Right cardiac atrium (tissue), 5 donors: ENCODE data around the gene ABCF2. TPM values are rescaled to one million over a fixed set of nuclear protein-coding genes. Genes with fewer than 3 reads are reported as not detected.

Experiments
- ATAC-seq, 2 donors: fragments of 200-7000 bp; cut with Tn5 transposase; one replicate each; pipeline versions ENCODE4 v1.8.0 to v1.9.1; 2020; ENCODE audit warnings: moderate library complexity in 2 of 2, mild to moderate bottlenecking in 1 of 2
- DNase-seq, 3 donors: peaks; one replicate each; pipeline ENCODE4 v3.0.0-alpha.2; 2020
- H3K27ac ChIP-seq: one replicate; pipeline ENCODE4 v1.5.1; 2013; ENCODE audit warnings: mild to moderate bottlenecking, low read length, control low read depth, moderate library complexity
- H3K27me3 ChIP-seq: one replicate; pipeline ENCODE4 v1.6.1; 2013; ENCODE audit not compliant: control insufficient read depth, insufficient read depth
- H3K4me1 ChIP-seq: one replicate; pipeline ENCODE4 v1.6.1; 2013; ENCODE audit warnings: low read length; ENCODE audit not compliant: control insufficient read depth, insufficient read depth
- H3K4me3 ChIP-seq: one replicate; pipeline ENCODE4 v1.5.1; 2013; ENCODE audit warnings: low read length, control low read depth
- H3K9me3 ChIP-seq: one replicate; pipeline ENCODE4 v1.6.1; 2013; ENCODE audit warnings: low read length; ENCODE audit not compliant: control insufficient read depth
- WGBS: extraction: QIAGEN DNeasy Blood & Tissue Kit; methylation state at CpG from one replicate; pipeline ENCODE4 v1.1.7; 2013; 5-methylcytosine and 5-hydroxymethylcytosine counted together
- intact Hi-C, 4 donors: fragments of 100-400 bp; cut with DNase I; formaldehyde crosslinking; loops; one replicate each; pipeline versions ENCODE4 v1.11.0 to v1.14.0; 2022 to 2023
- long read RNA-seq, 4 donors: library from polyadenylated mRNA; unstranded; transcript quantifications; one replicate each; pipeline ENCODE4 v2.0.0, GENCODE V29; 2020 to 2021
- polyA plus RNA-seq: library from polyadenylated mRNA; stranded (reverse); fragments of 200-250 nt; gene quantifications from one replicate; pipeline ENCODE4 v1.2.3, GENCODE V29; 2013
- total RNA-seq, 4 donors: library from RNA; stranded (reverse); fragmentation: NEBNext Ultra II Directional; extraction: Animal tissue kit (Norgen Biotek cat#: 25700); gene quantifications; one replicate each; pipeline ENCODE4 v1.2.1, GENCODE V29; 2021
- donor health status: healthy with polysubstance abuse.
- donor health status: DM: no; HTN: yes; CAD: no.
- donor health status: DM: no; HTN: no; CAD: no.
- donor health status: DM: no; HTN: yes; CAD: no; lungs with severe emphysema.
- donor health status: DM: yes; HTN: yes; CAD: no.

Gene ABCF2
- total RNA-seq (10 to 100 TPM; 24.6 to 34.5 (median 26.3) TPM), polyA plus RNA-seq (17.8 TPM)
- long read RNA-seq, donor 1, transcript ABCF2-201 (15 exons, 3,546 nt): major isoform, 93 of 101 reads
- long read RNA-seq, donor 1, partial matches to known transcripts: 6 of 101 reads
- long read RNA-seq, donor 1, other reads (novel, unspliced or antisense): 2 of 101 reads
- long read RNA-seq, donor 2, transcript ABCF2-201 (15 exons, 3,546 nt): major isoform, 48 of 53 reads
- long read RNA-seq, donor 2, partial matches to known transcripts: 4 of 53 reads
- long read RNA-seq, donor 2, other reads (novel, unspliced or antisense): 1 of 53 reads
- long read RNA-seq, donor 3, transcript ABCF2-201 (15 exons, 3,546 nt): major isoform, 237 of 253 reads
- long read RNA-seq, donor 3, partial matches to known transcripts: 15 of 253 reads
- long read RNA-seq, donor 3, other reads (novel, unspliced or antisense): 1 of 253 reads
- long read RNA-seq, donor 4, transcript ABCF2-201 (15 exons, 3,546 nt): major isoform, 46 of 51 reads
- long read RNA-seq, donor 4, partial matches to known transcripts: 4 of 51 reads
- long read RNA-seq, donor 4, other reads (novel, unspliced or antisense): 1 of 51 reads

GRCh38 chr7:151226875-151227782 is at the start of gene ABCF2:
Gene ABCF2 (minus strand): TSS chr7:151227205. CDS start chr7:151226458, 747 bp downstream.
- WGBS: under 1% methylated on average over 68 of the region's 68 CpGs
- DNase-seq: peak; percentile 99 to 100 (median 100)
- peak within 1 kb of the TSS; percentile 87 for H3K27ac ChIP-seq
- peaks cover 6% of the 10 kb centered on the region for H3K4me1 ChIP-seq
- H3K27me3 ChIP-seq: no peaks in the 10 kb centered on the region
- peak within 1 kb of the TSS; percentile 83 for H3K4me3 ChIP-seq
- peak; percentile 99 for ATAC-seq
- intact Hi-C loops: no loop called here
- H3K9me3 ChIP-seq: no peaks in the 10 kb centered on the region

DNA sequence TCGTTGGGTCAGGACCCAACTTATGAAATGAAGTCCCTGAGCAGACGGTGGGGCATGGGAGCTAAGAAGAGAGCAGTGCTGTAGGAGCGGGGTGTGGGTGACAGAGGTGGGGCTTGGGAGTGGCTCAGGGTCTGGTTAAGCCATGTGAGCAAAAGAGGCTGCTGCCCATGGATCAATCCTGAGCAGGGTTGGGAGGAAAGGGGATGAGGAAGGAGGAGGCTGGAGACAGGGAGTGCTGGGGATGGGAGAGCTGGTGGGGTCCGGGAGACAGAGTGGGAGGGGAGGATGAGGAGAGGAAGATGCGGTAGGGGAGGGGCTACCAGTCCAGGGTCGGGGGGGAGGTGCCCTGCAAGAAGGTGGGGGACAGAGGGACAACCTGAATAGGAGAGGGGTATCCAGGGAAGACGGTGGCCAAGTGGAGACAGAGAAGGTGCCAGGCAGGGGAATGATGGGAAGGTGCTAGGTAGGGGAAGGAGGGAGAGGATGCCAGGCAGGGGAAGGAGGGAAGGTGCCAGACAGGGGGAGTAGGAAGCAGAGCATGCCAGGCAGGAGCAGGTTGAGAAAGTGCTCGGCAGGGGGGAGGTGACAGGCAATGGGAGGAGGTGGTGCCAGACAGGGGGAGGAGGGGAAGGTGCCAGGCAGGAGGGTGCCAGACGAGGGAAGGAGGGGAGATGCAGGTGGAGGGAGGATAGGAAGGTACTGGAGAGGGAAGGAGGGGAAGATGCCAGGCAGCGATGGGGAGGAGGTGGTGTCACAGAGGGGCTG is 49.0 kb upstream of the ABCF2 start:
- ATAC-seq (no peak), DNase-seq (no peak)
- Histone ChIP-seq H3K27ac (no peak overlapping the region), H3K4me1 (peaks cover 8% of the 10 kb centered on the region), H3K9me3 (no peaks in the 10 kb centered on the region), H3K27me3 (no peaks in the 10 kb centered on the region), H3K4me3 (no peak overlapping the region)
- WGBS: 23% methylated on average over 10 of the region's 10 CpGs
- intact Hi-C loops: no loop called here

- Histone ChIP-seq H3K4me1 (peaks cover 8% of the 10 kb centered on the region), H3K27ac (no peak overlapping the region), H3K9me3 (no peaks in the 10 kb centered on the region), H3K27me3 (no peaks in the 10 kb centered on the region), H3K4me3 (no peak overlapping the region)
- DNase-seq: no peak
- ATAC-seq: no peak
- intact Hi-C loops: no loop called here
- 82% methylated on average over 17 of the region's 17 CpGs for WGBS
These were observed 48.2 kb upstream of the ABCF2 start for GRCh38 chr7:151274936-151275812.

DNA sequence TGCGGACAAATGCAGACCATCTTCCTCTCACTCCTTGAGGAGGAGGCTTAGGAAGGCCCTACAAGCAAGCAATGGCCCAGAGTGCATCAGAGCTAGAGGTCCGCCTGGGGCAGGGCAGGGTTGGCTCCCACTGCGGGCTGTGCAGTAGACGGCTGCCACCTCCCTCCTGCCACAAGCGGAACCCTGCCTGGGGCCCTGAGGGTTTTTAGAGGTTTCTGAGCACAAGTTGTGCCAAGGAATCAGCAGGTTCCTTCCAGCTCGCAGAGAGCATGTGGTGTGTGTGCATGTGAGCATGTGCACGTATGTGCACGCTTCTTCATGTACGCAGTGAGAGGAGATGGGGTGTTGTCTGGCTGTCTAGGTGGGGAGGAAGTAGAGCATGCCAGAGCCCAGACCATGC is 47.4 kb upstream of the ABCF2 start:
- intact Hi-C loops: no loop called here
- Histone ChIP-seq H3K9me3 (no peaks in the 10 kb centered on the region), H3K4me1 (peaks cover 8% of the 10 kb centered on the region), H3K27ac (no peak overlapping the region), H3K4me3 (no peak overlapping the region), H3K27me3 (no peaks in the 10 kb centered on the region)
- 81% methylated on average over 9 of the region's 9 CpGs for WGBS
- DNase-seq (no peak), ATAC-seq (no peak)

GRCh38 chr7:151273651-151274390 is 46.8 kb upstream of the ABCF2 start:
- no peaks in the 10 kb centered on the region for H3K9me3 ChIP-seq
- DNase-seq (no peak), ATAC-seq (no peak)
- H3K27ac ChIP-seq: no peak overlapping the region
- H3K27me3 ChIP-seq: no peaks in the 10 kb centered on the region
- no peak overlapping the region for H3K4me3 ChIP-seq
- intact Hi-C loops: no loop called here
- H3K4me1 ChIP-seq: peaks cover 8% of the 10 kb centered on the region
- 67% methylated on average over 9 of the region's 9 CpGs for WGBS

DNA sequence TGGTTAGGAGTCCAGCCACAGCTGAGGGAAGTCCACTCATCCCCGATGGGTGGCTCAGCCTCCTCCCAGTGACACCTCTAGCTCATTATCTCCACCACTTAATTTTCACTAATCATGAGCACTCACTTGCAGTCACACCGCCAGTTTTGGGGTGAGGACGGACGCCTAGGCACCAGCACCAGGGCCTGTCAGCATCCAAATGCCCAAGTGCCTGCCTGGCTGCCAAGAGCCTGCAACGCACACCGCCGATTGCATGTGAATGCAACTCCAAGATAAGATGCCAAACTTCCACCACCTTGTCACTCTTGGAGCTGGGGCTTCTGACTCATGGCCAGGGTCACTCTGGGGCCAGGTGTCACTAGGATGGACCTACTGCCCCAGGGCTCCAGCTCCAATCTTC is 45.9 kb upstream of the ABCF2 start:
- Histone ChIP-seq H3K4me1 (peaks cover 8% of the 10 kb centered on the region), H3K27ac (peak overlapping the region; percentile 6), H3K27me3 (no peaks in the 10 kb centered on the region), H3K4me3 (no peak overlapping the region), H3K9me3 (no peaks in the 10 kb centered on the region)
- 58% methylated on average over 7 of the region's 7 CpGs for WGBS
- ATAC-seq (peak; percentile 66), DNase-seq (peak; percentile 59 to 88 (median 87))
- intact Hi-C loops: no loop called here

GRCh38 chr7:151272405-151272804 is 45.4 kb upstream of the ABCF2 start:
- Histone ChIP-seq H3K4me1 (peaks cover 8% of the 10 kb centered on the region), H3K9me3 (no peaks in the 10 kb centered on the region), H3K27me3 (no peaks in the 10 kb centered on the region), H3K4me3 (no peak overlapping the region), H3K27ac (peak overlapping the region; percentile 6)
- WGBS: 46% methylated on average over 10 of the region's 10 CpGs
- intact Hi-C loops: no loop called here
- ATAC-seq: peak in 1 of 2 donors; percentile 6
- peak; percentile 68 to 82 (median 72) for DNase-seq

DNA sequence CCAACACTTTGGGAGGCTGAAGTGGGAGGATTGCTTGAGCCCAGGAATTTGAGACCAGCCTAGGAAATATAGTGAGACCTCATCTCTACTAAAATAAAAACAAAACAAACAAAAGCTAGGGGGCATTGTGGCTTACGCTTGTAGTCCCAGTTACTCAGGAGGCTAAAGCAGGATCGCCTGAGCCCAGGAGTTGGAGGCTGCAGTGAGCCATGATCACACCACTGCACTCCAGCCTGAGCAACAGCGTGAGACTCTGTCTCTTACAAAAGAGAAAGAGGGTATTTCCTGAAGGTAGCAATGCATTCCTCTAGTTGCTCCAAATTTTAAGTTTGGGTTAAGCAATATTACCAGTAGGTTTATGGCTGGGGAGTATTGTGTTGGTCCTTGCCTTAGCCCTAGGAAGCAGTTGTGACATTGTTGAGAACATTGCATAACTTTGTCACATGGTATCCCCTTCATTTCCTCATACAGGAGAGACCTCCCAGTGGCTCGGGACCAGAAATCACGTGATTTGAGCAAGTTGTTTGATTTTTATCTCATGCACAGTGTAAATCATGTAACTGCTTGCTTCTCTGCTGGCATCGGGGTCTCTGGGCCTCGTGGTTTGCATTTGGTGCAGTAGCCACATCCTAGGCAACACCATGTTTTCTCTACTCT is 44.8 kb upstream of the ABCF2 start:
- DNase-seq: peak in 2 of 3 donors; percentile 47 to 72
- peak overlapping the region; percentile 6 for H3K27ac ChIP-seq
- H3K4me1 ChIP-seq: peaks cover 5% of the 10 kb centered on the region

GRCh38 chr7:151269511-151269910 is 42.5 kb upstream of the ABCF2 start:
- DNase-seq (peak in 1 of 3 donors; percentile 39), ATAC-seq (no peak)
- WGBS: 93% methylated on average over 10 of the region's 10 CpGs
- no peaks in the 10 kb centered on the region for H3K9me3 ChIP-seq
- intact Hi-C loops: no loop called here
- H3K27me3 ChIP-seq: no peaks in the 10 kb centered on the region
- no peak overlapping the region for H3K27ac ChIP-seq
- H3K4me1 ChIP-seq: peaks cover 5% of the 10 kb centered on the region
- no peak overlapping the region for H3K4me3 ChIP-seq

More for the DNA sequence above, 44.8 kb upstream of the ABCF2 start:
- 49% methylated on average over 7 of the region's 7 CpGs for WGBS
- Histone ChIP-seq H3K27me3 (no peaks in the 10 kb centered on the region), H3K4me3 (no peak overlapping the region), H3K9me3 (no peaks in the 10 kb centered on the region)
- intact Hi-C loops: no loop called here
- peak; percentile 50 to 53 for ATAC-seq
